SU-DHL-6 (cell line): Measurements from ENCODE around the gene CCDC93.

Source experiments
- H2AFZ ChIP-seq: fragments of 200-600 bp; sonication (generic); 2 replicates; pipeline ENCODE4 v1.6.1; 2014; ENCODE audit warnings: low read depth, mild to moderate bottlenecking, moderate library complexity, mixed read lengths, antibody characterized with exemption, low read length; ENCODE audit not compliant: severe bottlenecking
- H3F3A ChIP-seq: fragments of 200-600 bp; shearing (Covaris generic); 2 replicates; pipeline ENCODE4 v1.6.0; 2016; ENCODE audit warnings: antibody characterized with exemption, mild to moderate bottlenecking; ENCODE audit not compliant: insufficient read depth
- H3K27ac ChIP-seq: fragments of 200-600 bp; sonication (generic); 2 replicates; pipeline ENCODE4 v1.5.1; 2016; ENCODE audit warnings: low read depth, mild to moderate bottlenecking, low read length, moderate library complexity, mixed read lengths
- H3K27me3 ChIP-seq: fragments of 200-600 bp; sonication (generic), shearing (Covaris generic); 2 replicates; pipeline ENCODE4 v1.6.0; 2014; ENCODE audit warnings: mild to moderate bottlenecking, low read length
- H3K36me3 ChIP-seq: fragments of 200-600 bp; sonication (generic); 2 replicates; pipeline ENCODE4 v1.6.1; 2014; ENCODE audit warnings: mild to moderate bottlenecking, low read length, mixed read lengths
- H3K4me2 ChIP-seq: fragments of 300-600, 200-600 bp; shearing (Covaris generic), sonication (generic); 2 replicates; pipeline ENCODE4 v1.6.0; 2014; ENCODE audit warnings: low read length, low read depth, mild to moderate bottlenecking; ENCODE audit not compliant: poor library complexity, severe bottlenecking
- H3K4me3 ChIP-seq: fragments of 200-600 bp; sonication (generic); 2 replicates; pipeline ENCODE4 v1.5.1; 2014; ENCODE audit warnings: antibody characterized with exemption, low read length, mild to moderate bottlenecking, mixed read lengths; ENCODE audit not compliant: insufficient read depth, poor library complexity, severe bottlenecking
- H3K79me2 ChIP-seq: fragments of 200-600 bp; sonication (generic); 2 replicates; pipeline ENCODE4 v1.6.1; 2014; ENCODE audit warnings: mild to moderate bottlenecking, low read length, moderate library complexity; ENCODE audit not compliant: insufficient read depth
- H3K9ac ChIP-seq: fragments of 200-600 bp; sonication (generic); 2 replicates; pipeline ENCODE4 v1.7.0; 2014; ENCODE audit warnings: mild to moderate bottlenecking, low read length
- H3K9me2 ChIP-seq: fragments of 200-600 bp; sonication (generic); replicated peaks from 2 replicates; pipeline ENCODE4 v1.6.1; 2014; ENCODE audit warnings: low read length; ENCODE audit not compliant: insufficient read depth
- H3K9me3 ChIP-seq: fragments of 200-600 bp; sonication (generic); 2 replicates; pipeline ENCODE4 v1.6.1; 2014; ENCODE audit warnings: low read length, mixed read lengths; ENCODE audit not compliant: insufficient read depth
- H4K20me1 ChIP-seq: fragments of 200-600 bp; sonication (generic); 2 replicates; pipeline ENCODE4 v1.6.1; 2014; ENCODE audit warnings: low read depth, mild to moderate bottlenecking, antibody characterized with exemption, low read length, moderate library complexity, mixed read lengths
- EZH2phosphoT487 ChIP-seq: fragments of 200-600 bp; sonication (generic), shearing (Covaris generic); conservative IDR thresholded peaks from 2 replicates; pipeline ENCODE4 v1.6.1; 2018; ENCODE audit warnings: mild to moderate bottlenecking, antibody characterized with exemption, low read length, moderate library complexity, mixed read lengths
- TF ChIP-seq, protein P1 (sequence below): fragments of 200-600 bp; sonication (generic); IDR thresholded peaks from one replicate; pipeline ENCODE4 v1.5.1; 2017; ENCODE audit warnings: antibody characterized with exemption, mild to moderate bottlenecking, low read length, moderate library complexity; ENCODE audit not compliant: insufficient read depth, poor library complexity, severe bottlenecking

Gene CCDC93

DNA sequence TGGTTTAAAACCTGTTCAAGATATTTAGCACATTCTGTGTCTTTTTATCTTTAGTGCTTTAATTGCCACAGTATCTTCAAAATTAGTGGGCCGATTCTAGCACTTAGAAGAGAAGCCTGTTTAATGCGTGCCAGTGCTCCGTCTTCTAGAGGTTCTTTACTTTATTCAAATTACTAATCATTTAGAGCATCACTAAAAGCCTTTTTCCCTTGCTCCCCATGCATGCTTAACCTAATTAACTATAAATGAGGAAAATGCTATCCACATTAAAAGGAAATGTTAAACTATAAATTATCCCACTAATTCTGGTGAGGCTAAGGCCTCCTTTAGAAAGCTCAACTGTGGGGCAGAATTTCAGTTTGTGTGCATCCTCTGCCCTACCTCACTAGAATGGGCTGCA is 42.9 kb upstream of the CCDC93 start:
- H3K4me2 ChIP-seq = no peak overlapping the region
- no peak overlapping the region for H3K9ac ChIP-seq
- TF ChIP-seq, protein P1, sequence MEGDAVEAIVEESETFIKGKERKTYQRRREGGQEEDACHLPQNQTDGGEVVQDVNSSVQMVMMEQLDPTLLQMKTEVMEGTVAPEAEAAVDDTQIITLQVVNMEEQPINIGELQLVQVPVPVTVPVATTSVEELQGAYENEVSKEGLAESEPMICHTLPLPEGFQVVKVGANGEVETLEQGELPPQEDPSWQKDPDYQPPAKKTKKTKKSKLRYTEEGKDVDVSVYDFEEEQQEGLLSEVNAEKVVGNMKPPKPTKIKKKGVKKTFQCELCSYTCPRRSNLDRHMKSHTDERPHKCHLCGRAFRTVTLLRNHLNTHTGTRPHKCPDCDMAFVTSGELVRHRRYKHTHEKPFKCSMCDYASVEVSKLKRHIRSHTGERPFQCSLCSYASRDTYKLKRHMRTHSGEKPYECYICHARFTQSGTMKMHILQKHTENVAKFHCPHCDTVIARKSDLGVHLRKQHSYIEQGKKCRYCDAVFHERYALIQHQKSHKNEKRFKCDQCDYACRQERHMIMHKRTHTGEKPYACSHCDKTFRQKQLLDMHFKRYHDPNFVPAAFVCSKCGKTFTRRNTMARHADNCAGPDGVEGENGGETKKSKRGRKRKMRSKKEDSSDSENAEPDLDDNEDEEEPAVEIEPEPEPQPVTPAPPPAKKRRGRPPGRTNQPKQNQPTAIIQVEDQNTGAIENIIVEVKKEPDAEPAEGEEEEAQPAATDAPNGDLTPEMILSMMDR = no peak
- H3K4me3 ChIP-seq = no peak overlapping the region
- 0 out of 2 replicates have a peak, but pooled peaks cover 3% of the 10 kb centered on the region for H3F3A ChIP-seq
- H3K27me3 ChIP-seq = no peaks in the 10 kb centered on the region
- no peaks in the 10 kb centered on the region for H3K9me3 ChIP-seq
- H3K79me2 ChIP-seq = no peaks in the 10 kb centered on the region
- no peak overlapping the region for H3K27ac ChIP-seq
- no peak overlapping the region for H2AFZ ChIP-seq
- H3K9me2 ChIP-seq = no peaks in the 10 kb centered on the region
- H3K36me3 ChIP-seq = no peaks in the 10 kb centered on the region
- no peaks in the 10 kb centered on the region for H4K20me1 ChIP-seq

DNA sequence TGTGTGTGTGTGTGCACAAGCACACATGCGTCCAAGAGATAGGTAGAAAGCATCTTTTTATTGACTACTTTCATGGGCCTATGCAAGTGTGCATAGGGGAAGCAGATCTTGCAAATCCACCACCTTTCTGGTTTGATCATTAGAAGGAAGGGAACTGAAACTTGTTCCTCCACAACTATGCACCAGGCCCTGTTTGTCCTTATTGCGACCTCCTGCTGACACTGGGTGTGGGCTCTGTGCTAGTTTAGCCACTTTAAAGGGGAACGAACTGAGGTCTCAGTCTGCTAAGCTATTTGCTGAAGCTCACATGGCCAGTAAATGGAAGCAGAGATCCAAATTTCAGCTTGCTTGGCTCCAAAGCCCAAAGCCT is 42.3 kb upstream of the CCDC93 start:
- Histone ChIP-seq H3K79me2 (no peaks in the 10 kb centered on the region), H3K9me3 (no peaks in the 10 kb centered on the region), H3K36me3 (no peaks in the 10 kb centered on the region), H4K20me1 (no peaks in the 10 kb centered on the region), H2AFZ (peak overlapping the region; percentile 84), H3K27ac (peak overlapping the region; percentile 81), H3K9me2 (no peaks in the 10 kb centered on the region), H3F3A (0 out of 2 replicates have a peak, but pooled peaks cover 3% of the 10 kb centered on the region), H3K4me2 (peak overlapping the region; percentile 63), H3K9ac (peak overlapping the region; percentile 35), H3K4me3 (peak overlapping the region; percentile 25), H3K27me3 (no peaks in the 10 kb centered on the region)
- TF ChIP-seq, protein P1 = no peak
- no peak for TF ChIP-seq EZH2phosphoT487

DNA sequence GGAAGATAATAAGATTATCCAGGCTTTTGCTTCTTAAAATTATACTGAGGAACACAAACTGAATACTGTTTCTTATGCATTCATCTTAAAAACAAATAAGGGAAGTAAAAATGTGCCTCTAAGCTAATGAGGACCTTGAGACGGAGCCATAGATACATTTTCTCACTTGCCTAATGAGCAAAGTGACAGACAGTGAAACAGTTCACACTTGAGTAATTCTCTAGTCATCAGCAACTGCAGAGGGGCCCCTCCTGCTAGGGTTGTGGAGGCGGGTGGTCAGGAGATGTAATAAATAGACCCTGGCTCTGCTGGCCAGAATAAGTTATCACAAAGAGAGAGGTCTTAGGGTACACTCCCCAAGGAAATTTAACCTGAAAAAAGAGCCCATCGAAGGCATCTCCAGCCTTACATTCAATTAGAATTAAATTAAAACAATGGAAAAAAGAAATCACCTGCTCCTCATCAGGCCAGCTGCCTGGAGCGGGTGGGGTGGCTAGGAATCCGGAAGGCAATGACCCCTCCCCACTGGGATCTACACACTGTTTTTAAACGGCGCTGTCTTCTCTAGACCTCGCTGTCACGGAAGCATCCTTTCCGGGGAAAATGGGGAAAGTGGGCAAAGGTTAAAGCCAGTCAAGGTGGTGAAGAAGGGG is 41.8 kb upstream of the CCDC93 start:
- H3K9ac ChIP-seq = peak overlapping the region; percentile 35
- no peaks in the 10 kb centered on the region for H3K9me3 ChIP-seq
- H3K4me2 ChIP-seq = peak overlapping the region; percentile 63
- TF ChIP-seq, protein P1 = no peak
- TF ChIP-seq EZH2phosphoT487 = no peak
- H3K4me3 ChIP-seq = peak overlapping the region; percentile 25
- H4K20me1 ChIP-seq = no peaks in the 10 kb centered on the region
- no peaks in the 10 kb centered on the region for H3K36me3 ChIP-seq
- no peaks in the 10 kb centered on the region for H3K9me2 ChIP-seq
- H3K27me3 ChIP-seq = no peaks in the 10 kb centered on the region
- H2AFZ ChIP-seq = peak overlapping the region; percentile 84
- H3F3A ChIP-seq = 0 out of 2 replicates have a peak, but pooled peaks cover 3% of the 10 kb centered on the region
- peak overlapping the region; percentile 81 for H3K27ac ChIP-seq
- H3K79me2 ChIP-seq = no peaks in the 10 kb centered on the region
